GDM1 (cell line): ENCODE measurements around the gene LPP.

ENCODE experiments used
- DNase-seq: peaks from one replicate; lab custom pipeline; 2025; lab: John Stamatoyannopoulos, UW

Gene LPP

DNA sequence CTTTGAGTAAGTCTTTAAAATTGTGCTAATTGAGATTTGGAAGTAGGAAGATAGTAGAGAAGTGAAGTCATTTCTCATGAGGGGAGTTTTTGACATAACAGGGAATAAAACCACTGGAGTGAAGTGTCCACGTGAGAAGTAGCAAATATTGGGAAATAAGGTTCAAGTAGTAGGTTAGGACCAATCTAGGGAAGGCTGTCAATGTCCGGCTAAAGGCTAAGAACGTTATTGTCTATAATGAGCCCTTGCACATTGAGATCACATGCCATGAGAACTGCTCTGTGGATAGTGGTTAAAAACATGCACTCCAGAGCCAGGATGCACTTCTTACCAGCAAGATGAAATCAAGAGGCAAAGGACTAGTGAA, 557.9 kb downstream of the LPP start:
- peak; percentile 52 for DNase-seq

- peak; percentile 76 for DNase-seq
These were observed 558.4 kb downstream of the LPP start for GRCh38 chr3:188712248-188712924.

- no peak for DNase-seq
These were observed 559.0 kb downstream of the LPP start for GRCh38 chr3:188712991-188713390.

DNA sequence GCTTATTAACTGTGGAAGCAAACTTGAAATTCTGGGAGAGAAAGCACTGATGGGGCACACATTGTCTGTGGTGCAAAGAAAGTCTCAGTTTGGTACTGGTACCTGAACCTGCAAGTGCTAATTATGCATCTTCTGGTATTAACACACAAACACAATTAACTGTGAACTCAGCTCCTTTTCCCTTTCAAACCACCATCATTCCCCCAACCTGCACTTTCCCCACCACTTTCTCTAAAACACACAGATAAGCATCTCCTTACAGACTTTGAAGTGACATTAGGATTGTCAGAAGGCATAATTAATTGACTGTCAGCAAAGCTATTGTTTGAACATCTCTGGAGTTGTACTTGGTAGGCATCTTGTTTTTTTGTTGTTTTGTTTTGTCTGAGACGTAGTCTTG, 565.6 kb downstream of the LPP start:
- DNase-seq: no peak

GRCh38 chr3:188720215-188720614, 566.3 kb downstream of the LPP start:
- no peak for DNase-seq

DNA sequence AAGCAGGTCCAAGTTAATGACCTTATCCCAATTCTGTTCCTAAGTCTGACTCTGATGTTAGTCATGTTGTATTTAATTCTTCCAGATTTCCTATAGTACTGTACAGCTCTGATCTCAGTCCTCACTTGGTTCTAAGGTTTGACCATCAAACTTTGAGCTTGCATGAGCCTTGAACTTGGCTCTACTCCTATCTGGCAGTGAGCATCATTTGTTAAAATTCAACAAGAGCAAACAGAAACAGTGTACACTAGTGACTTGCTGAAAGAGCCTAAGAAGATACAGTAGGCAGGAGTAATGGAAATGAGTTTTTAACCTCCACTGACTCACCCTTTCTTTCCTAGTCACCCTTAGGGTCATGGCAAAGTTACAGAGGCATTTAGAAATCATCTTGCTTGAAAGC, 566.7 kb downstream of the LPP start:
- no peak for DNase-seq

GRCh38 chr3:188721312-188721711, 567.4 kb downstream of the LPP start:
- no peak for DNase-seq

- no peak for DNase-seq
These were observed 568.0 kb downstream of the LPP start for GRCh38 chr3:188721990-188722389.

DNA sequence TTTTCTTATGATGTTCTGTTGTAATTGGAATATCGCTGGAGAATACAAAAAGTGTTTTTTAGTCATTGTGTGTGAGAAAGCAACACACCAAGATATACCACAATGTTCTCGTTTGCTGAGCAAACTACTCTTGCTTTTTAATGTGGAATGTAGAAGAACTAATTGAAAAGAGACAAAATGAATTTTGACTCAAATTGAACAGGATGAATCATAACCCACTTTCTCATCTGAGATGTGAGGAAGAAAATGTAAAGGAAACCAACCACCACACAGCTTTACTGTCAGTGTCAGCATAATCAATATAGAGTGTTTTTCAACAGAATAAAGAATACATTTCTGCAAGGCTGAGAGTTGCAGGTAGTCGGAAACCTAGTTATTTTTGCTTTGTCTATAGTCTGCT, 569.0 kb downstream of the LPP start:
- DNase-seq: no peak

DNA sequence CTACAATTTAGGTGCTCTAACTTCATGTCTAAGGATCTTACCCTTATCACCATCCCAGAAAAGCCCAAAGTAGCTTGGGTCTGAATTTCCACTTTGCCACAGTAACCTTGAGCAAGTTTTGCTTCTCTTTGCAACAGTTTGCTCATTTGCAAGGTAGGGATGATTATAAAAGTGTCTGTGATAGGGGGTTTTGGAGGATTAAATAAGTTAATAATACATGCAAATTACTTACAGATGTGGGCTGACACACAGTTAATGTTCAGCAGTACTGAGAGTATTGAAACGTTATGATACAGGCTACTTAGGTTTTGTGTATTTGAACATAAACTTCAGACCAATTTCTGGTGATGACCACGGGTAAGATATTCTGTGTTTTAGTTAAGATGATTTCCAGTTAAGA, 573.1 kb downstream of the LPP start:
- no peak for DNase-seq

GRCh38 chr3:188728371-188728896, 574.5 kb downstream of the LPP start:
- DNase-seq: no peak

- DNase-seq: no peak
These were observed 575.5 kb downstream of the LPP start for GRCh38 chr3:188729422-188729821.

GRCh38 chr3:188734395-188734794, 580.4 kb downstream of the LPP start:
- no peak for DNase-seq

DNA sequence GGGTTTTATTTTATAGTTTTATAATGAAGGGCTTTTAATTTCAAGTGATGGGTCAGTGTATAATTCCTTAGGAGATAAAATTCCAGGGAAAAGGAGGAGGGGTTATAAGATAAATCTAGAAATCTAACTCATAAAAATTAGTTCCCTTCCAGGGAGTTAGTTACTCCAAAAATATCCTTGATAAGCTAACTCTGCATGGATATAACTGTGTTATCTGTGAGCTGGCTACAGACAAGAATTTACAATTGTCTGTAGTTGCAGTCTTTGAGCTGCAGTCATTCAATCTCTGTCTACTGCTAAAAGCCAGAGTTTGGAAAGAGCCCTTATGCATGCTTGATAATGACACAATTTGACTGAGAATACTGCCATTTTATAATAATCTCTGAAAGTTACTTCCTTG, 585.6 kb downstream of the LPP start:
- no peak for DNase-seq

- DNase-seq: no peak
These were observed 586.1 kb downstream of the LPP start for GRCh38 chr3:188740010-188740409.

- no peak for DNase-seq
These were observed 589.0 kb downstream of the LPP start for GRCh38 chr3:188742755-188743550.

- no peak for DNase-seq
These were observed 590.2 kb downstream of the LPP start for GRCh38 chr3:188744166-188744565.

DNA sequence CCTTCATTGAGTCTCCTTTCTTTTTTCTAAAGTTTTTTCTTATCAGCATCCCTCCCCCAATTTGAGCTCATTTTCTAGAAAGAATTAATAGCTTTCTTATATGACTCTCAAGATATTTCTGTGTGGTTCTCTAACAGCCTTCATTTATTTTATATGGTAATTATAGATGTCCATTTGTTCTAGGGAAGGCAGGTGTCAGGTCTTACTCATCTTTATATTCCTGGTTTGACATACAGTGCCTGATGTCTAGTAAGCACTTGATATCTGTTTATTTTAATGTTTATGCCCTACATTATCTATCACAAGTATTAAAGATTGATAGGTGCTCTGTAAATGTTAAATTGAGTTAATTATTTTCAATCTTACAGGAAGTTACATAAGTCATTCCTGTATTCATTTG, 591.1 kb downstream of the LPP start:
- DNase-seq: no peak

DNA sequence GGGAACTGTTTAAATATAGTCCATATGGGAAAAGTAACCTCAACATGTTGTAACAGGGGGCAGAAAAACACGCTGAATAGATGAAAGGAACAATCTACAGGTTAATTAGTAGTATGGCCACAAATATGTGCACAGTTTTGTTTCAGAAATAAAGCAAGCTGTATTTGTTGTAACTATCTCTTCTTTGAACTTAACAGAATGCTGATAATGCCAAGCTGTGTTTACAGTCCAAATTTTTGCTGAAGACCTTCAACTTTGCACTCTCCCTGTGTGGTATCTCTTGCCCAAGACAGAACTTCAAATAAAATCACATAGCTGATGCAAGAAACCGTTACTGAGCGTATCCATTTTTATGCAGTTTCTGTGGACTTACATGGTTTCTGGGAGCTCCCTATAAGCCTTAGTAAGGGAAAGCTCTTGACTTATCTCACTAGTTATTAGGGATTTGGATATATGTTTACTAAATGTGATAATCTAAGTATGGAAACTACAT, 592.4 kb downstream of the LPP start:
- no peak for DNase-seq

DNA sequence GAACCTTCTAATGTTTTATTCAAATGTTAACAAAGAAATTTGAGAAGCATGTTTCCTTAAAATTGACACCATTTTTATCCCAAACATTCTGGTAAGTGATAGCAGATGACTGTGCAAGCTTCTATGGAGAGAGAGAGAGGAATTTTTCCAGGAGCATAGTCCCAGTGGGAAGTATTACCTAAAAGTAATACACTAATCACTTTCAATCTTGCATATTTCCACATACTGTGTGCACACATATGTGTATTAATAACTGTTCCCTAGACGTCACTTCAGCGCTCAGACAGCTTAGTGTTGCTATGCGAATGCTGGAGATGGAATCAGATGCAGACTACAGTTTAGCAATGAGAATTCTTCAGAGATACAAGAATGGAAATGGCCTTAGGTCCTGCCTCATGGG, 593.5 kb downstream of the LPP start:
- DNase-seq: no peak

DNA sequence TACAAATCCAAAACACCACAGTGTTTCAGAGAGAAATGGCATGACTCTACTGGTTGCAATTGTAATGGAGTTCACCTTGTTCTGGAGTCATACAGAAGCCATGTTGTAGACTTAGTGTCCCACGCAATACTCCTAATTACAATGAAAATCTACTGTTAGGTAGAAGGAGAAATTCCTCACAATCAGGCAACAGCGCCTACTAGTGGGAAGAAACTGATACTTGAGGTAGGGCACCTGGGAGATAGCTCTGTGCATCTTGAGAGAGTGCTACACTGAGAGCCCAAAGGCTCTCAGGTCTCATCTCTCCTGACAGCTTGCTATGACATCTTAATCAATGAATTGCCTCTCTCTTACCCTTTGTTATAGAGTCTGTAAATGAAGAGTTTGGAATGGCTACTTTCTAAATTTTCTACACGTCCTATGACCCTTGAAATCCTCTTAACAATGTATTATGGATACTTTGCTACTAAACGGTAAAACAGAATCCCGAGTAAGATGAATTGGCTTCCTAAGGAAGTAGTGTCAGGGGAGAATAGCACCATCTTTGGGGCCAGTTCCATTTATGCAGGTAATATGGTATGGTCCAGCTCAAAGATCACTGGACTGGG, 595.2 kb downstream of the LPP start:
- DNase-seq: no peak

DNA sequence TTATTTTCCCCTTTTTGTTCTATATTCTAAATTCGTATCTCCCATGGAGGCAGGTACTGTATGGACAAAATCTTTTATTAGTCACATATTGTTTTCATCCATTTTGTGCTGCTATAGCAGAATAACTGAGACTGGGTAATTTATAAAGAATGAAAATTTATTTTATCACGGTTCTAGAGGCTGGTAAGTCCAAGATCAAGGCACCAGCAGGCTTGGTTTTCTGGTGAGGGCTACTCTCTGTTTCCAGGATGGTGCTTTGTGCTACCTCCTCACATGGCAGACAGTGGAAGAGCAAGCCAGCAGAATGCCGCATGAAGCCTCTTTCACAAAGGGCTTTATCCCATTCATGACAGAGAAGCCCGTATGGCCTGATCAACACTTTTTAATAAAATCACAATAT, 595.9 kb downstream of the LPP start:
- no peak for DNase-seq

DNA sequence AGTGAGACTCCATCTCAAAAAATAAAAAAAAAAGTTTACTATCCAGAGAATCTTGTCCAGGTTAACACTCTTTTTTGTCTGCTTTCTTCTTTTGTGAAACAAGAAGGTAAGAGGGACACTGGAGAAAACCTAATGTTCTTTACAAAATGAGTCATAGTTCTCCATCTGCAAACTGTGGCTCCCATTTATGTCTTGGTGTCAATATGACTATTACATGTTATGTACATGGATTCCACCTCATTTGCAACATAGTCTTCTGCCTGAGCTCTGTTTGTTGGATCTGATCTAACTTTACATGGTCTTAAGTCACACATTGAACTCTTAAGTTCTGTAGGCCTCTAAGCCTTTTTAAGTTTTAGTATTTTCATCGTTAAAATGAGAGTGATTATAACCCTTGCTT, 596.7 kb downstream of the LPP start:
- no peak for DNase-seq
